Islet of Langerhans (tissue), 1 donor: ENCODE measurements around the gene CBX7.
A peak's percentile ranks its signal among the peaks of the same experiment; 100 is the strongest.

ENCODE experiments used
- FAIRE-seq: peaks from one replicate; lab custom pipeline; 2011; peaks lifted over from hg19 to GRCh38; lab: Jason Lieb, UNC

CBX7 gene

GRCh38 chr22:39122772-39123470 lies 29.6 kb downstream of the CBX7 start:
- no peak for FAIRE-seq

GRCh38 chr22:39120983-39121382 lies 31.5 kb downstream of the CBX7 start:
- FAIRE-seq: no peak

- FAIRE-seq: peak; percentile 55
These were observed 34.8 kb downstream of the CBX7 start for GRCh38 chr22:39117585-39118191.

GRCh38 chr22:39115977-39116621 lies 36.4 kb downstream of the CBX7 start:
- FAIRE-seq: no peak

- FAIRE-seq: no peak
These were observed 36.9 kb downstream of the CBX7 start for GRCh38 chr22:39115570-39115969.

- no peak for FAIRE-seq
These were observed 38.4 kb downstream of the CBX7 start for GRCh38 chr22:39114112-39114511.

GRCh38 chr22:39110631-39111561 lies 41.6 kb downstream of the CBX7 start:
- no peak for FAIRE-seq

GRCh38 chr22:39109361-39109760 lies 43.1 kb downstream of the CBX7 start:
- no peak for FAIRE-seq

GRCh38 chr22:39108487-39108886 lies 44.0 kb downstream of the CBX7 start:
- FAIRE-seq: no peak

GRCh38 chr22:39106326-39106725 lies 46.2 kb downstream of the CBX7 start:
- no peak for FAIRE-seq

- no peak for FAIRE-seq
These were observed 49.0 kb downstream of the CBX7 start for GRCh38 chr22:39103431-39103830.

GRCh38 chr22:39101226-39101625 lies 51.3 kb downstream of the CBX7 start:
- FAIRE-seq: no peak

- no peak for FAIRE-seq
These were observed 53.9 kb downstream of the CBX7 start for GRCh38 chr22:39098576-39098975.

- no peak for FAIRE-seq
These were observed 54.5 kb downstream of the CBX7 start for GRCh38 chr22:39098026-39098425.

GRCh38 chr22:39097098-39098020 lies 55.1 kb downstream of the CBX7 start, which contains the start of gene APOBEC3H:
APOBEC3H (plus strand) TSS chr22:39097244; CDS start chr22:39100279, 3,035 bp downstream.
- FAIRE-seq: no peak

GRCh38 chr22:39095971-39096370 lies 56.5 kb downstream of the CBX7 start:
- no peak for FAIRE-seq

- FAIRE-seq: no peak
These were observed 57.6 kb downstream of the CBX7 start for GRCh38 chr22:39094717-39095389.

GRCh38 chr22:39092111-39092862 lies 60.2 kb downstream of the CBX7 start:
- FAIRE-seq: no peak

- FAIRE-seq: no peak
These were observed 61.1 kb downstream of the CBX7 start for GRCh38 chr22:39091126-39092081.
